ENCODE measurements around the gene CNNM4.

- TF ChIP-seq CTCF (IDR thresholded peaks at IDR 0.05; ENCODE audit: poor library complexity, severe bottlenecking) (no peak), RAD21 (conservative IDR thresholded peaks at IDR 0.05) (no peak), MXI1 (conservative IDR thresholded peaks at IDR 0.05; ENCODE audit: poor library complexity, severe bottlenecking) (no peak), EZH2 (IDR thresholded peaks at IDR 0.05; ENCODE audit: borderline replicate concordance, insufficient read depth, low read length, poor library complexity, severe bottlenecking) (no peak), POLR2AphosphoS5 (IDR thresholded peaks at IDR 0.05) (no peak), EP300 (conservative IDR thresholded peaks at IDR 0.05; ENCODE audit: poor library complexity, severe bottlenecking) (no peak), REST (IDR thresholded peaks at IDR 0.05; ENCODE audit: borderline replicate concordance) (no peak), SMC3 (conservative IDR thresholded peaks at IDR 0.05; ENCODE audit: poor library complexity) (no peak)
Observed at GRCh38 chr2:96808176-96808837, 47.6 kb downstream of the CNNM4 start.
